ENCODE data around the gene COG5. TPM values are rescaled to one million over a fixed set of nuclear protein-coding genes. Genes with fewer than 3 reads are reported as not detected.

Gene COG5
- total and polyA plus RNA-seq, 2 of the 8 experiments (the other 6 are each of a cell fraction or from before 2014, with no cell fraction given), result 10.5 to 28.1 TPM

- no peak for TF ChIP-seq JUN (IDR thresholded peaks at IDR 0.05; ENCODE audit: low read depth, low read length)
- TF ChIP-seq CTBP2 (IDR thresholded peaks at IDR 0.05; ENCODE audit: borderline replicate concordance, insufficient read depth, insufficient read length, low read length), result no peak
- no peak for TF ChIP-seq KDM5A (IDR thresholded peaks at IDR 0.05; ENCODE audit: low read length)
- TF ChIP-seq BCL11A (IDR thresholded peaks at IDR 0.05; ENCODE audit: low read depth in 2 of 2, low read length in 2 of 2), result no peak
- TF ChIP-seq EZH2 (IDR thresholded peaks at IDR 0.05; ENCODE audit: low read depth, low read length, severe bottlenecking), result no peak
- no peak for TF ChIP-seq SRF (IDR thresholded peaks at IDR 0.05; ENCODE audit: low read depth, low read length)
Observed at GRCh38 chr7:107593025-107593410, 29.3 kb upstream of the COG5 start (continued).
